Camera-type eye (tissue), 1 donor: Measurements from ENCODE around the gene RAD17. TPM values are rescaled to one million over a fixed set of nuclear protein-coding genes. Genes with fewer than 3 reads are reported as not detected.

Source experiments
- total RNA-seq: library from RNA; depleted of rRNA; stranded (reverse); fragments of >200 nt; gene quantifications from one replicate; pipeline ENCODE4 v1.2.3, GENCODE V29; 2014

The RAD17 gene, protein sequence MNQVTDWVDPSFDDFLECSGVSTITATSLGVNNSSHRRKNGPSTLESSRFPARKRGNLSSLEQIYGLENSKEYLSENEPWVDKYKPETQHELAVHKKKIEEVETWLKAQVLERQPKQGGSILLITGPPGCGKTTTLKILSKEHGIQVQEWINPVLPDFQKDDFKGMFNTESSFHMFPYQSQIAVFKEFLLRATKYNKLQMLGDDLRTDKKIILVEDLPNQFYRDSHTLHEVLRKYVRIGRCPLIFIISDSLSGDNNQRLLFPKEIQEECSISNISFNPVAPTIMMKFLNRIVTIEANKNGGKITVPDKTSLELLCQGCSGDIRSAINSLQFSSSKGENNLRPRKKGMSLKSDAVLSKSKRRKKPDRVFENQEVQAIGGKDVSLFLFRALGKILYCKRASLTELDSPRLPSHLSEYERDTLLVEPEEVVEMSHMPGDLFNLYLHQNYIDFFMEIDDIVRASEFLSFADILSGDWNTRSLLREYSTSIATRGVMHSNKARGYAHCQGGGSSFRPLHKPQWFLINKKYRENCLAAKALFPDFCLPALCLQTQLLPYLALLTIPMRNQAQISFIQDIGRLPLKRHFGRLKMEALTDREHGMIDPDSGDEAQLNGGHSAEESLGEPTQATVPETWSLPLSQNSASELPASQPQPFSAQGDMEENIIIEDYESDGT
- 36.0 TPM for total RNA-seq

DNA sequence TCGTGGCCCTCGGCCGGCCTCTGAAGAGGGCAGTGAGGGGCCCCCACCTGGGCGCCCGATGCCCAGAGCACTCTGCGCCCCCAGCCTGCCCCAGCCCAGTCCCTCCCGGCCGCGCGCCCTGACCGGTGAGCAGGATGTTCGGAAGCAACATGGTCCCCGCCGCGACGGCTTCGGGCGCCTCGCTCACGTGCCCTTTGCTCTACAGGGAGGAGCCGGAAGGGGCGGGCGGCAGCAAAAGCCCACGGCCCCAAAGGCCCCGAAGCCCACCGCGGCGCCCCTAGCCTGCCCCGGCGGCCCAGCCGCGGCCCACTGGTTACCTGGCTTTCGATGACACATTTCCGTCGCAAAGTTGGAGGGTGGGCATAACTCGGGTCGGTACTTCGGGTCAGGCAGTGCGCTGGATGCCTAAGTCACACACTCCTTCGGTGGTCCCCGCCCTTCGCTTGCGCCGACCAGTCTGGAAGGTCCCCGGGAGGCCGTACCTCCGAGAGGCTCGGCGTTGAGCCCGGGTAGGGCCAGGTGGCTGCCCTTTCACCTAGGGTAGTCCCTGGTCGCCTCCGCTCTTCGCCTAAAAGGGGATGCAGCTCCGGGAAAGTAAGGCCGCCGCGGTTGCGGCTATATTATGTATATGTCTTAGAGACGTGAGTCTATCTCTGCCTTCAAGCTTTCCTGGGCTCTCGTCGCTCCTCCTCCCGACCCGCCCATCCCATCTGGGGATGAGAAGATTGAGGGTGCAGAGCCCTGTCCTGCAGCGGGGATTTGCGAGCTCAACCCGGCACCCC is at the start of gene RAD17, which contains the start of the genes AK6 and TAF9:
Gene RAD17, plus strand, starts transcription at position 479 of the 782 bp plus-strand sequence. CDS start 2,391 bp downstream, outside the sequence.
Gene AK6, minus strand, starts transcription at position 181 of the 782 bp plus-strand sequence. Its CDS starts 30 bp downstream, at position 151.
Gene TAF9, minus strand, starts transcription at position 181 of the 782 bp plus-strand sequence. CDS start 3,783 bp downstream, outside the sequence.

DNA sequence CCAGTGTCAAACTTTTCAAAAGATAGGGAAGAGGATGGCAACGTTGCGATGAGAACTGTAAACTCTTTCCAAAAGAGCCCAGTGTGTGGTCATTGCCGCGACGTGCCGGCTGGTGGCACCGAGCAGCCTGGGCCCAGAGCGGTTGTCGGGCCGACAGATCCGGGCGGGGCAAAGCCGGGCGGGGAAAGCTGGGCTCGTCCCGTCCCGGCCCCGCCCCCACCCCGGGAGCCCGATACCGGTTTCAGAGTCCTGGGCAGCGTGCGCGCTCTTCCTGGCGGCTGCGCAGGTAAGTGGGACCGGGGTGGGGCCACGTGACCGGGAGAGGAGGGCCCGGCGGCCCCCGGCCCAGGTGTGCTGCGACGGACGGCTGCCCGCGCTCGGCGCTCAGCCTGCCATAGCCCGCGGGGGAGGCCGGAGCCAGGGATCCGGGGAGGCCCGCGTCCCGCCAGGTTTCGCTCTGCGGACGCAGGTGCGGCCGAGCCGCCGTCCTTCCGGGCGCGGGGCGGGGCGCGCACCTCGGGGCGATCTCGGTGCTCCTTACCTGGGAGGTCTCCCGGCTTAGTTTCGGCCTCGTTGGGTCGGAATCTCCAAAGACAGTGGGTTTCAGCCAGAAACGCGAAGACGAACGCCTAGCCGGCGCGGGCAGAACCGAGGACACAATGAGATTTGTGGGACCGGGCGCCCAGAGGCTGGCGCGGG is 45.4 kb downstream of the RAD17 start, which contains the start of gene MARVELD2:
Gene MARVELD2, plus strand, starts transcription at position 232 of the 699 bp plus-strand sequence. CDS start 4,270 bp downstream, outside the sequence.

Other genes with a start within 250 kb of the RAD17 start
- gene CCNB1, start 202.7 kb upstream of the RAD17 start, total RNA-seq, result 26.3 TPM
- 9.8 TPM for gene CENPH, start 180.2 kb upstream of the RAD17 start, total RNA-seq
- gene CDK7, start 134.9 kb upstream of the RAD17 start, total RNA-seq, result 25.2 TPM
- gene CCDC125, start 37.0 kb upstream of the RAD17 start, total RNA-seq, result 12.9 TPM
- 22.2 TPM for gene AK6, start 298 bp upstream of the RAD17 start, total RNA-seq
- 38.5 TPM for gene TAF9, start 298 bp upstream of the RAD17 start, total RNA-seq
- 4.1 TPM for gene MARVELD2, start 45.3 kb downstream of the RAD17 start, total RNA-seq
- gene OCLN, start 123.0 kb downstream of the RAD17 start, total RNA-seq, result 19.7 TPM
- gene GTF2H2C, start 190.4 kb downstream of the RAD17 start, total RNA-seq, result 70.9 TPM